Kidney (tissue), 14 donors: Measurements from ENCODE around the gene KRT20. TPM values are rescaled to one million over a fixed set of nuclear protein-coding genes. Genes with fewer than 3 reads are reported as not detected.
"Not testable (repeated sequence)": the region's sequence is repeated elsewhere in the genome, so short reads cannot be mapped to it uniquely, and the experiment has no call there.

ENCODE experiments used
- DNase-seq, 5 donors: peaks; one replicate each; pipeline ENCODE4 v3.0.0-alpha.2; 2013 to 2020
- FAIRE-seq: peaks from 2 replicates; lab custom pipeline; 2012; peaks lifted over from hg19 to GRCh38; lab: Jason Lieb, UNC
- H3K27ac ChIP-seq, 2 donors: one replicate each; pipeline ENCODE4 v1.7.0; 2013; ENCODE audit warnings: low read depth in 2 of 2, low read length in 2 of 2, inconsistent platforms in 1 of 2
- H3K27me3 ChIP-seq: one replicate; pipeline ENCODE4 v1.7.1; 2013; ENCODE audit warnings: low read length, inconsistent platforms; ENCODE audit not compliant: control insufficient read depth, insufficient read depth
- H3K36me3 ChIP-seq, 3 donors: one replicate each; pipeline versions ENCODE4 v1.7.0 to v1.7.1; 2013; ENCODE audit warnings: low read length in 3 of 3, control low read depth in 1 of 3, inconsistent platforms in 1 of 3; ENCODE audit not compliant: insufficient read depth in 3 of 3, control insufficient read depth in 2 of 3
- H3K4me1 ChIP-seq, 3 donors: one replicate each; pipeline versions ENCODE4 v1.7.0 to v1.7.1; 2013; ENCODE audit warnings: low read length in 3 of 3, inconsistent platforms in 1 of 3, low read depth in 1 of 3; ENCODE audit not compliant: control insufficient read depth in 2 of 3, insufficient read depth in 2 of 3
- H3K4me3 ChIP-seq, 3 donors: one replicate each; pipeline versions ENCODE4 v1.7.0 to v1.8.1; 2013; ENCODE audit warnings: low read length in 3 of 3, control low read depth in 1 of 3, inconsistent platforms in 1 of 3
- H3K9ac ChIP-seq, 3 donors: one replicate each; pipeline versions ENCODE4 v1.7.0 to v1.7.1; 2013; ENCODE audit warnings: low read length in 3 of 3, control low read depth in 1 of 3, inconsistent platforms in 1 of 3
- H3K9me3 ChIP-seq, 3 donors: one replicate each; pipeline versions ENCODE4 v1.7.0 to v1.7.1; 2013; ENCODE audit warnings: low read length in 3 of 3, control low read depth in 1 of 3, inconsistent platforms in 1 of 3; ENCODE audit not compliant: control insufficient read depth in 2 of 3, insufficient read depth in 1 of 3
- CTCF ChIP-seq: IDR thresholded peaks from 3 replicates; pipeline ENCODE4 v1.5.1; 2012; ENCODE audit warnings: mild to moderate bottlenecking, moderate library complexity, borderline replicate concordance; ENCODE audit not compliant: insufficient read depth; ENCODE audit errors: extremely low read depth
- intact Hi-C: fragments of 100-400 bp; cut with DNase I; formaldehyde crosslinking; loops from one replicate; pipeline ENCODE4 v1.11.1; 2022
- polyA plus RNA-seq: library from polyadenylated mRNA; stranded (reverse); fragments of 350-450 nt; fragmentation: Illumina TruSeq; extraction: RNeasy Lipid Tissue Mini Kit (QIAGEN cat#74804); gene quantifications from one replicate; pipeline ENCODE4 v1.2.3, GENCODE V29; 2014; ENCODE audit warnings: low read depth, low replicate concordance; ENCODE audit not compliant: insufficient read depth
- total RNA-seq: library from RNA; stranded (reverse); fragmentation: NEBNext Ultra II Directional; extraction: Animal tissue kit (Norgen Biotek cat#: 25700); gene quantifications from one replicate; pipeline ENCODE4 v1.2.1, GENCODE V29; 2021
- donor health status: control.
- donor health status: control.
- donor health status: control.
- donor health status: control.
- donor health status: control.
- donor health status: DM: yes; HTN: yes; CAD: no.
- donor health status: Normal renal cell carcinoma (clear cell type).

Gene KRT20
- total and polyA plus RNA-seq, 2 donors from 2014 or later = not detected

- H3K9ac ChIP-seq = no peak overlapping the region
- no peaks in the 10 kb centered on the region for H3K36me3 ChIP-seq
- no peak for FAIRE-seq
- H3K9me3 ChIP-seq = no peaks in the 10 kb centered on the region
- no peak overlapping the region for H3K4me3 ChIP-seq
- H3K27ac ChIP-seq = no peak overlapping the region
- no peaks in the 10 kb centered on the region for H3K27me3 ChIP-seq
- no peak for DNase-seq
- H3K4me1 ChIP-seq = no peaks in the 10 kb centered on the region
- TF ChIP-seq CTCF = no peak
- intact Hi-C loops = no loop called here
Measured at GRCh38 chr17:40864661-40865390, 20.2 kb downstream of the KRT20 start.

DNA sequence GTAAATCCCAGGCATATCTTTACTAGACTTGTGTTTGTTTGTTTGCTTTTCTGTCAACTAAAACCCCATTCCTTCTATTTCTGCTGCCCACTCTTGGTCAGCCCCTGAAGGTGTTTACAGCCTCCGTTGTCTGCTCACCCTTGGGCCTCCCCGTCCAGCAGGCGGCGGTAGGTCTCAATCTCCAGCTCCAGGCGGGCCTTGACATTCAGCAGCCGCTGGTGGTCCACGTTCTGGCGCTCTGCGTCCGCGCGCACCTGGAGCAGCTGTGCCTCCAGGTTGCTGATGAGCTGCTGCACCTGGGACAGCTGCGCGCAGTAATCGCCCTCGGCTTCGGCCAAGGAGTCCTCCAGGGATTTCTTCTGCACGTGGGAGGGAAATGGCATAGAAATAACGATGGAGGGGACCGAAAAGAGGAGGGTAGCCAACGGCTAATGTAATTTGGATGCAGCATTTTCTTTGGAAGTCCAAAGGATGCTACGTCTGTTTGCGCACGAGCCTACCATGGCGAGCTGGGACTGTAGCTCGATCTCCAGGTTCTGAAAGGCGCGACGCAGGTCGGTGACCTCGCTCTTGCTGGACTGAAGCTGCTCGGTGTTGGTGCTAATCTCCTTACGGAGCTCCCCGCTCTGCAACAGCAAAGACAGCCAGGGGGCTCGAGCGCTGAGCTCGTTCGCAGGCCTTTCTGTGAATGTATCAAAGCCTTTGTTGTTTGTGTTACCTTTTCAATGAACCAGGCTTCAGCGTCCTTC, 21.9 kb downstream of the KRT20 start:
- H3K9ac ChIP-seq = no peak overlapping the region
- no peak for FAIRE-seq
- H3K4me3 ChIP-seq = no peak overlapping the region
- H3K27ac ChIP-seq = no peak overlapping the region
- intact Hi-C loops = no loop called here
- H3K36me3 ChIP-seq = no peaks in the 10 kb centered on the region
- no peak for TF ChIP-seq CTCF
- H3K9me3 ChIP-seq = no peaks in the 10 kb centered on the region
- no peaks in the 10 kb centered on the region for H3K27me3 ChIP-seq
- peak in 4 of 5 donors; percentile 51 to 55 (median 52) for DNase-seq
- H3K4me1 ChIP-seq = no peaks in the 10 kb centered on the region

DNA sequence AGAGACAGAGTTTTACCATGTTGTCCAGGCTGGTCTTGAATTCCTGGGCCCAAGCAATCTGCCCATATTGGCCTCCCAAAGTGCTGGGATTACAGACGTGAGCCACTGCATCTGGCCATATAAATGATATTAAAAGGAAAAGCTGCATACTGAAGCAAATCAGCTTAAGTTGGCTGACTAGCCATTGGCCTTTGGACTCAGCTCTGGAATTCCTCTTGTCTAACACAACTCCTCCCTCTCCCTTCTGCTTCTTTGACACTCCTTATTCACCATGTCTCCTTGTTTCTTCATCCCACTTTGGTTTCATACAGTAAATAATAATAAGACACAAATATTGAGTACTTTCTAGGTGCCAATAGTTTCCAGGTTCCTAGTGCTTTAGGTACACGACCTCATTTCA, 25.5 kb downstream of the KRT20 start:
- Histone ChIP-seq H3K4me3 (no peak overlapping the region), H3K36me3 (no peaks in the 10 kb centered on the region), H3K9ac (no peak overlapping the region), H3K27me3 (no peaks in the 10 kb centered on the region), H3K9me3 (no peaks in the 10 kb centered on the region), H3K27ac (no peak overlapping the region), H3K4me1 (no peaks in the 10 kb centered on the region)
- DNase-seq (peak in 2 of 5 donors; percentile 8 to 43), FAIRE-seq (no peak)
- no peak for TF ChIP-seq CTCF
- intact Hi-C loops = no loop called here

GRCh38 chr17:40858667-40859066, 26.4 kb downstream of the KRT20 start:
- H3K9me3 ChIP-seq, intact Hi-C loops, H3K27ac ChIP-seq, H3K27me3 ChIP-seq, H3K4me1 ChIP-seq, FAIRE-seq, H3K36me3 ChIP-seq, DNase-seq, H3K4me3 ChIP-seq, H3K9ac ChIP-seq: not testable (repeated sequence)
